ENCODE data around the gene DGKH.

GRCh38 chr13:42041011-42041683 is 7.3 kb upstream of the DGKH start:
- TF ChIP-seq CTCF (IDR thresholded peaks at IDR 0.05; ENCODE audit: poor library complexity, severe bottlenecking) (no peak), POLR2AphosphoS5 (IDR thresholded peaks at IDR 0.05) (peak; percentile 26)

Measured in neural cell (in vitro differentiated cells).